ENCODE results near the gene NISCH. TPM values are rescaled to one million over a fixed set of nuclear protein-coding genes. Genes with fewer than 3 reads are reported as not detected.

The NISCH gene
- total and polyA plus RNA-seq, 2 donors (not counting 3 experiments of a cell fraction or from before 2014, with no cell fraction given), result 156 to 178 TPM

DNA sequence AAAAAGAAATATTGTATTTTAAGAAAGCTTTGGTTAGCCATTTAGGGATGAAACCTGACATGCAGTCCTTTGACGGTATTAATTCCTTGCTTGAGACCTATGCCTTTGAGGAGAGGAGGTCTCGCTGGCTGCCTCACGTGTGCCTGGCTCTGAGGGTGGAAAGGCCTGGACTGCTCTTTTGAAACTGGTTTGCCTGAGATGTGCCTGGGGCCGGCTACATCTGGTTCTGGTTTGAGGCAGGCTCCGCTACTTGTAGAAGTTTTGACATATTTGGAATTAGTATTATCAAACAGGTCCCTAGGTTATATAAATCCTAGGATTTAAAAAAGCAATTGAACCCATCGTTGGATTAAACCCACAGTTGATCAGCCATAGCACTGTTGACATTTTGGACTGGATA lies 6.5 kb downstream of the NISCH start:
- DNase-seq (ENCODE audit: low read depth, low spot score) (no peak), FAIRE-seq (no peak)
- no peaks in the 10 kb centered on the region for H3K27me3 ChIP-seq (ENCODE audit: control insufficient read depth in 2 of 2, insufficient read depth in 2 of 2, low read length in 2 of 2)
- H3K9ac ChIP-seq (replicated peaks; ENCODE audit: extremely low read depth, insufficient read depth, low read length), result no peak overlapping the region
- no peaks in the 10 kb centered on the region for H4K20me1 ChIP-seq (replicated peaks; ENCODE audit: control insufficient read depth, extremely low read depth, insufficient read depth, low read length)
- dilution Hi-C loops (cut with MboI; ENCODE audit: extremely low pct_ligation_motif_present, low sequenced_read_pairs) (no loop called here), intact Hi-C loops (cut with micrococcal nuclease) (no loop called here)
- ChIA-PET CTCF (interaction anchor here (0.9 kb wide), 1 partner anchor 15 kb away, joined by 3 read pairs; no protein-coding TSS in a partner anchor), POLR2A (no interaction called here)
- H3K9me1 ChIP-seq (replicated peaks; ENCODE audit: control insufficient read depth, extremely low read depth, insufficient read depth, low read length), result no peaks in the 10 kb centered on the region
- BruUV-seq (replicated peaks), result no TSS peak
- H3K27ac ChIP-seq (ENCODE audit: insufficient read depth, low read depth, low read length), result no peak overlapping the region
- peaks cover 25 to 30% of the 10 kb centered on the region in 2 experiments for H3K36me3 ChIP-seq (ENCODE audit: control insufficient read depth in 2 of 2, extremely low read depth in 1 of 2, insufficient read depth in 2 of 2, low read length in 2 of 2)
- no peaks in the 10 kb centered on the region for H3K9me3 ChIP-seq (replicated peaks; ENCODE audit: control insufficient read depth, insufficient read depth, low read length)
- no peak overlapping the region for H3K4me2 ChIP-seq (ENCODE audit: insufficient read depth, low read length)
- H3K4me1 ChIP-seq (ENCODE audit: control insufficient read depth, extremely low read depth, insufficient read depth, low read length), result peaks cover 5% of the 10 kb centered on the region
- peaks cover 51% of the 10 kb centered on the region for H3K79me2 ChIP-seq (ENCODE audit: control insufficient read depth, insufficient read depth, low read length)
- H2AFZ ChIP-seq (ENCODE audit: low read depth, low read length), result no peak overlapping the region
- TF ChIP-seq POLR2AphosphoS5 (IDR thresholded peaks at IDR 0.05; ENCODE audit: insufficient read depth, low read depth, low read length) (no peak), EZH2 (IDR thresholded peaks at IDR 0.05; ENCODE audit: borderline replicate concordance, low read depth, low read length, severe bottlenecking) (no peak), MAX (IDR thresholded peaks at IDR 0.05; ENCODE audit: insufficient read depth, insufficient read length) (no peak), FOS (IDR thresholded peaks at IDR 0.05; ENCODE audit: borderline replicate concordance, insufficient read depth, low read length) (no peak), POLR2A (IDR thresholded peaks at IDR 0.05; ENCODE audit: low read depth, low read length) (no peak)
- no peak overlapping the region for H3K4me3 ChIP-seq (replicated peaks in 1 of 3; ENCODE audit: insufficient read depth in 1 of 3, low read depth in 1 of 3, low read length in 3 of 3)

DNA sequence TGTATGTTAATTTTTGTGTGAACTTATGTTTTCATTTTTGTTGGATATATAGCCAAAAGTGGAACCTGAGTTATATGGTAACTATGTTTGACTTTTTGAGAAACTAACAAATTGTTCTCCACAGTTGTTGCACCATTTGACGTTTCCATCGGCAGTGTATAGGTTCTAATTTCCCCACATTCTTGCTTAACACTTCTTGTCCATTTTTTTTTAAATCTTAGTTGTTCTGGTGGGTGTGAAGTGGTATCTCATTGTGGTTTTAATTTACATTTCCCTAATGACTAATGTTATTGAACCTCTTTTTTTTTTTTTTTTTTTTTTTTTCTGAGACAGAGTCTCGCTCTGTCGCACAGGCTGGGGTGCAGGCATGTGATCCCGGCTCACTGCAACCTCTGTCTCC lies 8.0 kb downstream of the NISCH start:
- Histone ChIP-seq H3K9ac (replicated peaks; ENCODE audit: extremely low read depth, insufficient read depth, low read length) (no peak overlapping the region), H3K9me1 (replicated peaks; ENCODE audit: control insufficient read depth, extremely low read depth, insufficient read depth, low read length) (no peaks in the 10 kb centered on the region), H3K9me3 (replicated peaks; ENCODE audit: control insufficient read depth, insufficient read depth, low read length) (no peaks in the 10 kb centered on the region), H4K20me1 (replicated peaks; ENCODE audit: control insufficient read depth, extremely low read depth, insufficient read depth, low read length) (no peaks in the 10 kb centered on the region), H3K4me1 (ENCODE audit: control insufficient read depth, extremely low read depth, insufficient read depth, low read length) (no peaks in the 10 kb centered on the region), H3K27ac (ENCODE audit: insufficient read depth, low read depth, low read length) (no peak overlapping the region), H3K27me3 (ENCODE audit: control insufficient read depth in 2 of 2, insufficient read depth in 2 of 2, low read length in 2 of 2) (no peaks in the 10 kb centered on the region), H3K36me3 (ENCODE audit: control insufficient read depth in 2 of 2, extremely low read depth in 1 of 2, insufficient read depth in 2 of 2, low read length in 2 of 2) (peaks cover 14 to 27% of the 10 kb centered on the region in 2 experiments), H2AFZ (ENCODE audit: low read depth, low read length) (no peak overlapping the region), H3K4me3 (replicated peaks in 1 of 3; ENCODE audit: insufficient read depth in 1 of 3, low read depth in 1 of 3, low read length in 3 of 3) (no peak overlapping the region), H3K4me2 (ENCODE audit: insufficient read depth, low read length) (no peak overlapping the region), H3K79me2 (ENCODE audit: control insufficient read depth, insufficient read depth, low read length) (peaks cover 41% of the 10 kb centered on the region)
- ChIA-PET POLR2A (no interaction called here), CTCF (no interaction called here)
- intact Hi-C loops (cut with micrococcal nuclease), result no loop called here
- no peak for TF ChIP-seq MYC (IDR thresholded peaks at IDR 0.05; ENCODE audit: low read depth, low read length)
- no peak for TF ChIP-seq JUN (IDR thresholded peaks at IDR 0.05; ENCODE audit: borderline replicate concordance, insufficient read depth, insufficient read length, low read depth)
- TF ChIP-seq GATA2 (IDR thresholded peaks at IDR 0.05; ENCODE audit: insufficient read depth, insufficient read length, low read depth, low read length), result no peak
- no peak for TF ChIP-seq EZH2 (IDR thresholded peaks at IDR 0.05; ENCODE audit: borderline replicate concordance, low read depth, low read length, severe bottlenecking)
- no peak for TF ChIP-seq FOS (IDR thresholded peaks at IDR 0.05; ENCODE audit: borderline replicate concordance, insufficient read depth, low read length)
- TF ChIP-seq, protein P1, sequence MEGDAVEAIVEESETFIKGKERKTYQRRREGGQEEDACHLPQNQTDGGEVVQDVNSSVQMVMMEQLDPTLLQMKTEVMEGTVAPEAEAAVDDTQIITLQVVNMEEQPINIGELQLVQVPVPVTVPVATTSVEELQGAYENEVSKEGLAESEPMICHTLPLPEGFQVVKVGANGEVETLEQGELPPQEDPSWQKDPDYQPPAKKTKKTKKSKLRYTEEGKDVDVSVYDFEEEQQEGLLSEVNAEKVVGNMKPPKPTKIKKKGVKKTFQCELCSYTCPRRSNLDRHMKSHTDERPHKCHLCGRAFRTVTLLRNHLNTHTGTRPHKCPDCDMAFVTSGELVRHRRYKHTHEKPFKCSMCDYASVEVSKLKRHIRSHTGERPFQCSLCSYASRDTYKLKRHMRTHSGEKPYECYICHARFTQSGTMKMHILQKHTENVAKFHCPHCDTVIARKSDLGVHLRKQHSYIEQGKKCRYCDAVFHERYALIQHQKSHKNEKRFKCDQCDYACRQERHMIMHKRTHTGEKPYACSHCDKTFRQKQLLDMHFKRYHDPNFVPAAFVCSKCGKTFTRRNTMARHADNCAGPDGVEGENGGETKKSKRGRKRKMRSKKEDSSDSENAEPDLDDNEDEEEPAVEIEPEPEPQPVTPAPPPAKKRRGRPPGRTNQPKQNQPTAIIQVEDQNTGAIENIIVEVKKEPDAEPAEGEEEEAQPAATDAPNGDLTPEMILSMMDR (IDR thresholded peaks at IDR 0.05; ENCODE audit: extremely low read depth in 1 of 2, insufficient read depth in 1 of 2, low read depth in 1 of 2, low read length in 2 of 2), result no peak
- no peak for TF ChIP-seq POLR2AphosphoS5 (IDR thresholded peaks at IDR 0.05; ENCODE audit: insufficient read depth, low read depth, low read length)
- no peak for TF ChIP-seq MAX (IDR thresholded peaks at IDR 0.05; ENCODE audit: insufficient read depth, insufficient read length)
- no peak for TF ChIP-seq POLR2A (IDR thresholded peaks at IDR 0.05; ENCODE audit: low read depth, low read length)
- peak; percentile 8 for FAIRE-seq
- dilution Hi-C loops (cut with MboI; ENCODE audit: extremely low pct_ligation_motif_present, low sequenced_read_pairs), result no loop called here
- no TSS peak for BruUV-seq (replicated peaks)
- no peak for DNase-seq (ENCODE audit: low read depth, low spot score)

Measured in endothelial cell of umbilical vein (primary cell).